ENCODE measurements around the gene COL7A1. TPM values are rescaled to one million over a fixed set of nuclear protein-coding genes. Genes with fewer than 3 reads are reported as not detected.

The COL7A1 gene
- total and polyA plus RNA-seq, 10 donors = 8.6 to 144 (median 25.6) TPM

DNA sequence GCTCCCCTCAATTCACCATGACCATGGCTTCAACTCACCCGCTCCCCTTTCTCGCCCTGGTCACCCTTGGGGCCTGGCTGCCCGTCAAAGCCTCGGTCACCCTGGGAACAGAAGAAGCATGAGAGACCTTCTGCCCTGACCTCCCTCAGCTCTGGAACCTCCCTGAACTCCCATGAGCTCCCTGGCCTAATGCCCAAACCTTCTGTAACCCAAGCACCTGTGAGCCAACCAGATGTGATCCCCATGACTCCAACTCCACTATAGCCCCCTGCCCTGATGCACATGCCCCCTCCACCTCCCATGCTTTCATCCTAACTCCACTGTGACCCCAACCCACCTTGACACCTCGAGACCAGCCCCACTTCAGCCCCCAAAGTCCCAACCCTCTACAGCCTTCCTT lies 28.0 kb downstream of the COL7A1 start:
- intact Hi-C loops (cut with DNase I; ENCODE audit: low total_unique reads) = no loop called here
- 67 to 89% (median 82%) methylated on average over 5 of the region's 5 CpGs for WGBS, 5 donors
- no peak for DNase-seq

DNA sequence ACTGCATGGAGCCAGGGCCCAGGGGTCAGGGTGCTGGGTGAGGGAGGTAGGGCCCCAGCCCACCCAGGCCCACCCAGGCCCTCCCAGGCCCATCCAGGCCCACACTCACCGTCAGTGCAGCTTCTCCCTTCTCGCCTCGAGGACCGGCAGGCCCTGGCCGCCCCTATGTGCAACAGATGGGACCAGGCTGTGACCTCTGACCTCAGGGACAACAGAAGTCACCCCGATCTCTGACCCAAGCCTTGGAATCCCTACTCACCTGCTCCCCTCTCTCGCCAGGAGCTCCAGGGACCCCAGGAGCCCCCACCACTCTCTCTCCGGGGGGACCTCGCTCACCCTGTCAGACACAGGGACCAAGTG lies 28.7 kb downstream of the COL7A1 start:
- Histone ChIP-seq H3K9me3 (no peaks in the 10 kb centered on the region), H3K4me1 (peaks cover 0 to 33% (median 8%) of the 10 kb centered on the region in 6 donors), H3K4me3 (no peak overlapping the region), H3K27me3 (replicated peaks in 1 of 7) (no peaks in the 10 kb centered on the region), H3K36me3 (no peaks in the 10 kb centered on the region), H3K27ac (peak overlapping the region in 1 of 8 donors; percentile 27)
- TF ChIP-seq POLR2AphosphoS5 (IDR thresholded peaks at IDR 0.05) = no peak
- TF ChIP-seq, protein P1, sequence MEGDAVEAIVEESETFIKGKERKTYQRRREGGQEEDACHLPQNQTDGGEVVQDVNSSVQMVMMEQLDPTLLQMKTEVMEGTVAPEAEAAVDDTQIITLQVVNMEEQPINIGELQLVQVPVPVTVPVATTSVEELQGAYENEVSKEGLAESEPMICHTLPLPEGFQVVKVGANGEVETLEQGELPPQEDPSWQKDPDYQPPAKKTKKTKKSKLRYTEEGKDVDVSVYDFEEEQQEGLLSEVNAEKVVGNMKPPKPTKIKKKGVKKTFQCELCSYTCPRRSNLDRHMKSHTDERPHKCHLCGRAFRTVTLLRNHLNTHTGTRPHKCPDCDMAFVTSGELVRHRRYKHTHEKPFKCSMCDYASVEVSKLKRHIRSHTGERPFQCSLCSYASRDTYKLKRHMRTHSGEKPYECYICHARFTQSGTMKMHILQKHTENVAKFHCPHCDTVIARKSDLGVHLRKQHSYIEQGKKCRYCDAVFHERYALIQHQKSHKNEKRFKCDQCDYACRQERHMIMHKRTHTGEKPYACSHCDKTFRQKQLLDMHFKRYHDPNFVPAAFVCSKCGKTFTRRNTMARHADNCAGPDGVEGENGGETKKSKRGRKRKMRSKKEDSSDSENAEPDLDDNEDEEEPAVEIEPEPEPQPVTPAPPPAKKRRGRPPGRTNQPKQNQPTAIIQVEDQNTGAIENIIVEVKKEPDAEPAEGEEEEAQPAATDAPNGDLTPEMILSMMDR (IDR thresholded peaks at IDR 0.05 in 8 of 11, conservative IDR thresholded peaks at IDR 0.05 in 3 of 11) = no peak
- no peak for TF ChIP-seq POLR2A (IDR thresholded peaks at IDR 0.05)
- intact Hi-C loops (cut with DNase I; ENCODE audit: low total_unique reads) = no loop called here
- 86 to 94% (median 87%) methylated on average over 7 to 9 of the region's 9 CpGs for WGBS, 5 donors
- DNase-seq = no peak

More for the DNA sequence above, 28.0 kb downstream of the COL7A1 start:
- Histone ChIP-seq H3K4me1 (peaks cover 0 to 32% (median 5%) of the 10 kb centered on the region in 6 donors), H3K36me3 (no peaks in the 10 kb centered on the region), H3K4me3 (no peak overlapping the region), H3K9me3 (no peaks in the 10 kb centered on the region), H3K27ac (no peak overlapping the region), H3K27me3 (replicated peaks in 1 of 7) (no peaks in the 10 kb centered on the region)
- TF ChIP-seq POLR2A (IDR thresholded peaks at IDR 0.05) = no peak
- TF ChIP-seq, protein P1 (IDR thresholded peaks at IDR 0.05 in 8 of 11, conservative IDR thresholded peaks at IDR 0.05 in 3 of 11) = no peak
- TF ChIP-seq POLR2AphosphoS5 (IDR thresholded peaks at IDR 0.05) = no peak

DNA sequence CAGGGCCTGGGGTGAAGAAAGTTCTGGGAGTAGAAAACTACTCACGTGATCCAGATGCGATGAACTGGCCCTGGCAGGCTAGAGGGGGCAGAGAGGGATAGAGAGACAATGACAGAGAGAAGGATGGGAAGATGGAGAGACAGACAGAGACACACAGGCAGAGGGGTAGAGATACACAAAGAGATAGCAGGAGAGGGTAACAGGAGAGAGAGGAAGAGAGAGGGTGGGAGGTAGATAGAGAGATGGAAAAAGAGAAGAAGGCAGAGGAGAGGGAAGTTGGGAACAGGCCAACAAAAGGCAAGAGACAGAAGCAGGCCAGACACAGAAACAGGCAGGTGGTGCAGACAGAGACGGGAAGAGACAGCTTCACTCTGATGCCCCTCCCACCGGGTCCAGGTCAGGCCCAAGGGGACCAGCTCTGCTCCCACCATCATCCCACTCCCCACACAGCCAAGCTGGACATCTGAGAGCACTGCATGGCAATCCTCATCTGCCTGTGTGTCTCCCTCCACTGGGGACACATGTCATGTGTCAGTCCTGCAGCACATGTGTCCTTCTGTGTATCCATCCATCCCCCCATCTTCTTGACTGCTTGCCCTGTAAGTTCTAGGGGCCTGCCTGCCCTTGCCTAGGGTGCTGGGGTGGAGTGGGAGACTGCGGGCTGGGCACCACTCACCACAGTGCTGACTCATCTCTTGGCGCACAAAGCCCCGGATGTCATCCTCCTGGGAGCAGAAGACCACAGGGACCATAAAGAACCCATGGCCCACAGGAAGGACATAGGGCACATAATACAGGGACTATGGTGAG lies 29.3 kb downstream of the COL7A1 start:
- DNase-seq = no peak
- WGBS, 5 donors = 44 to 59% (median 55%) methylated on average over 5 to 7 of the region's 7 CpGs
- Histone ChIP-seq H3K27me3 (replicated peaks in 1 of 7) (no peaks in the 10 kb centered on the region), H3K4me1 (peaks cover 0 to 38% (median 13%) of the 10 kb centered on the region in 6 donors), H3K36me3 (no peaks in the 10 kb centered on the region), H3K9me3 (no peaks in the 10 kb centered on the region), H3K4me3 (no peak overlapping the region), H3K27ac (peak overlapping the region in 1 of 8 donors; percentile 27)
- no peak for TF ChIP-seq POLR2AphosphoS5 (IDR thresholded peaks at IDR 0.05)
- no peak for TF ChIP-seq POLR2A (IDR thresholded peaks at IDR 0.05)
- TF ChIP-seq, protein P1 (IDR thresholded peaks at IDR 0.05 in 8 of 11, conservative IDR thresholded peaks at IDR 0.05 in 3 of 11) = no peak
- intact Hi-C loops (cut with DNase I; ENCODE audit: low total_unique reads) = no loop called here

DNA sequence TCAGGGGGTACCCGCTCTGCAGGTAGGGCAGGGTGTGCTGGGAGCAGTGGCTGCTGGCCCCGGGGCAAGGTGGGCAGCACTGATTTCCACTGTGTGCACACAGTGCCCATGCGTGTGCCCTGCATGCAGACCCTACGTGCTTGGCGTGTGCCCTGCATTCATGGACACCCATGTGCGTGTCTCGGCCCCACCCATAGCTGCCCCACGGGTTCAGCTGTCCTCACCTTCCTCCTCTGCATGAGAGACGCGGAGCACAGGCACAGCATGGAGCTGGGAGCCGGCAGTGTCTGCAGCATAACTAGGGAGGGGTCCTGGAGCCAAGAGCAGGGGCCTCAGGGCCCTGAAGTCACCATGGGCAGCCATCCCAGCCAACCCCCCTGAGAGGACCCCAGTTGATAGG lies 29.9 kb downstream of the COL7A1 start:
- WGBS, 5 donors = 73 to 96% (median 91%) methylated on average over 5 to 11 of the region's 11 CpGs
- Histone ChIP-seq H3K36me3 (no peaks in the 10 kb centered on the region), H3K27ac (no peak overlapping the region), H3K4me1 (peaks cover 0 to 44% (median 19%) of the 10 kb centered on the region in 6 donors), H3K27me3 (replicated peaks in 1 of 7) (no peaks in the 10 kb centered on the region), H3K4me3 (no peak overlapping the region), H3K9me3 (no peaks in the 10 kb centered on the region)
- TF ChIP-seq, protein P1 (IDR thresholded peaks at IDR 0.05 in 8 of 11, conservative IDR thresholded peaks at IDR 0.05 in 3 of 11) = no peak
- TF ChIP-seq POLR2AphosphoS5 (IDR thresholded peaks at IDR 0.05) (no peak), POLR2A (IDR thresholded peaks at IDR 0.05) (no peak)
- DNase-seq = no peak
- intact Hi-C loops (cut with DNase I; ENCODE audit: low total_unique reads) = no loop called here
